Peyer's patch (tissue), 4 donors: Measurements from ENCODE around the gene TCF4.

ENCODE experiments used
- CTCF ChIP-seq, 6 experiments: fragments of 450-650 bp in 4 of 6; fragments of 200-600 bp in 2 of 6; sonication (generic) in 1 of 6; IDR thresholded peaks; one replicate each; pipeline ENCODE4 v1.5.1; 2017 to 2019; ENCODE audit warnings: antibody characterized with exemption in 6 of 6, mild to moderate bottlenecking in 3 of 6, moderate library complexity in 1 of 6
- POLR2A ChIP-seq, 2 donors: fragments of 450-650 bp; IDR thresholded peaks; one replicate each; pipeline ENCODE4 v1.5.1; 2017; ENCODE audit warnings: antibody characterized with exemption in 2 of 2, mild to moderate bottlenecking in 2 of 2, moderate library complexity in 2 of 2

- TF ChIP-seq CTCF (IDR thresholded peaks at IDR 0.05) (no peak), POLR2A (IDR thresholded peaks at IDR 0.05) (no peak)
These were observed 5.9 kb upstream of the TCF4 start for GRCh38 chr18:55593888-55594287.
